Myocyte (in vitro differentiated cells): Measurements from ENCODE around the gene PTPN5. TPM values are rescaled to one million over a fixed set of nuclear protein-coding genes. Genes with fewer than 3 reads are reported as not detected.
A peak's percentile ranks its signal among the peaks of the same experiment; 100 is the strongest.

ENCODE experiments used
- DNase-seq: peaks from one replicate; pipeline ENCODE4 v3.0.0-alpha.2; 2012; ENCODE audit warnings: low read depth
- total RNA-seq: library from RNA; depleted of rRNA; stranded (reverse); fragments of >200 nt; gene quantifications from 2 replicates; pipeline ENCODE4 v1.2.3, GENCODE V29; 2014

Gene PTPN5
- total RNA-seq, 1 donor from 2014 or later: not detected

DNA sequence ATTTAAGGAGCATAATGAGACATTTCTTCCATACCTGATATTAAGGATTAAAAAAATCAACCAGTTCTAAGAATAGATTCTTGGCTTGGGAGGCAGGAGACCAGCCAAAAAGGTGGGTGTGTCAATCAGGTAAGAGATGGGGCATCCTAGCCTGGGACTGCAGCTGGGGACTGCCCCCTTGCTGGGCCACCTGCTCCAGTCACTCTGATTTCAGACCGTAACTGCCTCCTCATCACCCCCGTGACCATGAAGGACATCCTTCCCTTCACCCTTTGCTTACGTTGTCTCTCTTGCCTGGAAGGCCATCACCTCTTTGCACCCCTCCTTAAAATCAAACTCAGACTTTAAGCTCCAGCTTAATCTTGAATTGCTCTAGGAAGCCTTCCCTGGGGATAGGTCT lies 17.9 kb downstream of the PTPN5 start:
- DNase-seq: peak; percentile 30

DNA sequence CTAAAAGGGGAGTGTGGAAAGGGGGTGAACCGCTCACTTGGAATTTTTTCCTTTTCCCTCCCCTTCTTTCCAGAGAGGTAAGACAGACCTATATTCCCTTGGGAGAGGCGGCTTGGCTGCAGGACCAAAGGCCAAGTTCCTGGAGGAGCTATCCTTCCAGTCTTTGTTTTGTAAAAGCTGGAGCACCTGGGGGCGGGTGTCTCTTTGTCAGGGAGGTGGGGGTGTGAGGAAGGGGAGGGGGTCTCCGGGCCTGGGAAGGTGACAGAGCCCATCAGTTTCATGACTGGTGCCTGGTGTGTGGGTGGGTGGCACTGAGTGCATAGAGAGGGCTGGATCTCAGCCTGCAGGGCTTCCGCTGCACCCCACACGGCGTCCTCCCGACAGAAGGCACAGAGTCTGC lies 18.5 kb downstream of the PTPN5 start:
- no peak for DNase-seq

DNA sequence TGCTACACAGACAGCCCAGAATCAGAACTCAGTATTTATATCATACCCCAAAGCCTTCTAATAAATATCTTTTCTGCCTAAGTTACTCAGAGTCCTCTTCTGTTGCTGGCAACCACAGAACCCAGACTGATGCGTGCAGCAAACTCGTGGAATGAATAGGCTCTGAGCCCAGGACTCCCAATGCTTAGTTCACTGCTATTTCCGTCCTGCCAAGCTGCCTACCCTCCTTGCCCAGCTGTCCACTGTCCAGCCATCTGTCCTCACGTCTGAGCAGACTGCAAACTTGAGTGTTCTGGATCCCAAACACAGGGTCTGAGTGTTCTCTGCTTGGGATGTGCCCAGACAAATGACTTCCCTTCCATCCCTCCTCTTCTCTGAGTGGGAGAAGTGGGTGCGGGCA lies 19.4 kb downstream of the PTPN5 start:
- DNase-seq: peak; percentile 94

DNA sequence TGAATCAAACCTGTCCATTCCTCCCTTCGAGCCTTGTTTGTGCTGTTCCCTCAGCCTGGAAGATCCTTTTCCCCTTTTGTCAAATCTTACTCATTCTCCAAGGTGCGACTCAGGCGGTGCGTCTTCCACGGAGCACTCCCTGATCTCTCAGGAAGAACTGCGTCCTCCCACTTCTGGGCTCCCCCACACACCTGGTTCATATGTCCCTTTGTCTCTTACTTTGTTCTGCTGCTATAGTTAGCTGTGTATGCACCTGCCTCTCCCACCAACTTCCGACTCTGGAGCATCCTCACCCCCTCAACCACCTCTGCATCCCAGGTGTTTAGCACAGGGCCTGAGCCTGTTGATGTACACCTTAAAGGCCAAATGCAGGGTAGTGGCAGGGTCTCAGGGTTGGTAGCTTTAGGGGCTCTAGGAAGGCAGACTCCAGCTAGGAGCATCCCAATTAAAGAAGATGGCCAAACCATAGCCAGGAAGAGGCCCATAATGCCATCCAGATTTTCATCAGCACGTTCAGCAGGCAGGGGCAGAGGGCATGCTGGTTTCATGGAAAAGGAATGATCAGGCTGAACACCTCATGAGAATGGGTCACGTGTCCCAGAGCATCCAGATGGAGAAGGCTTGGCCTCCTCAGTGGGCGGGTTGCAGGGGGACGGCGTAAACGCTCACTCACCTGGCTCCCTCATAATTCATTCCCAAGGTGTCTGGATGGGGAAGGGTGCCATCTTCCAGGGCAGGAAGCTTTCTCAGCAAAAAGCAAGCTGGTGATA lies 20.1 kb downstream of the PTPN5 start:
- DNase-seq: no peak

DNA sequence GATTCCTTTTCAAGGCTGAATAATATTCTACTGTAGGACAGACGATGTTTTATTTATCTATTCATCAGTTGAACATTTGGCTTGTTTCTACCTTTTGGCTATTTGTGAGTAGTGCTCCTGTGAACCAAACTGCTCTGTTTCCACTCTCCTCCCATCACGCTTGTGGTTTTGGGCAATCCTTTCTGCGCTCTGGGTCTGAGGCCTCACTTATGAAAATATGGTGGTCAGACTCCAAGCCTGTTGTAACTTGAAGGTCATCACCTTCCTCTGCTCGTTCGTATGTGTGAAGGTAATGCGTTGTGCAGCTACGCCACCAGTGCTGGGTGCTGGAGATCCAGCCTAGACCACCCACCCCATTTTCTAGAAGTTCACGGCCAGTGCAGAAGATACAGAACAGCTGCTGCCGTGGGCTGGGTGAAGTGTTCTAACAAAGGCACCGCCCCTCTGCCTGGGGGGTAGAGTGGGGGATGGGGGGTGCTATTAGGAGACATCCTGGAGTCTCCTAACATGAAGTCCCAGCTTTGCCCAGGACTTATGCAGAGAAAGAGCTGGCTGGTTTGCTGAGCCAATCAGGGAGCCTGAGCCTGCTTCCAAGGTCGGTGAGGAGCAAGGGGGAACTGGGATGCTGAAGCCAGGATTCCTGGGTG lies 21.0 kb downstream of the PTPN5 start:
- no peak for DNase-seq

DNA sequence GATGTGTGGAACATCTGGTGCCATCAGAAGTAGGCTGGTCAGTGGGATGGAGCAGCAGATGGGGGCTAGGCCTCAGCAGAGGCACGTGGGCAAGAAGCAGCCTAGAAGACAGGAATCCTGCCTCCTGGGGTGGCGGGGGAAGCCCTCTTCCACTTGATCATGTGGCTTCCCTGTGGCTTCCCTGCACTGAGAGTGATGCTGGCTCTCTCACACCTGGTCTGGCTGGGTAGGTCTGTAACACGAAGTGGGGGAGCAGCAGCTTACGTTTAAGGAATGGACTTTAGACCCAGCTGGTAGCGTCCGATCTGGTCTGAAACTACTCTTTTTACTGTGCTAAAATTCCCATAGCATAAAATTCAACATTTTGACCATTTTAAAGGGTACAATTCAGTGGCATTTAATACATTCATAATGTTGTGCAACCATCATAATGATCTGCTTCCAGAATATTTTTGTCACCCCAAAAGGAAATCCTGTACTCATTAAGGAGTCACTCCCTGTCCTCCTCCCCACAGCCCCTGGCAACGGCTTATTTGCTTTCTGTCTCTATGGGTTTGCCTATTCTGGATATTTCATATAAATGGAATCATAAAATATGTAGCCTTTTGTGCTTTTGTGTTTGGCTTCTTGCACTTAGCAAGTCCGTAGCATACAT lies 21.7 kb downstream of the PTPN5 start:
- DNase-seq: no peak

DNA sequence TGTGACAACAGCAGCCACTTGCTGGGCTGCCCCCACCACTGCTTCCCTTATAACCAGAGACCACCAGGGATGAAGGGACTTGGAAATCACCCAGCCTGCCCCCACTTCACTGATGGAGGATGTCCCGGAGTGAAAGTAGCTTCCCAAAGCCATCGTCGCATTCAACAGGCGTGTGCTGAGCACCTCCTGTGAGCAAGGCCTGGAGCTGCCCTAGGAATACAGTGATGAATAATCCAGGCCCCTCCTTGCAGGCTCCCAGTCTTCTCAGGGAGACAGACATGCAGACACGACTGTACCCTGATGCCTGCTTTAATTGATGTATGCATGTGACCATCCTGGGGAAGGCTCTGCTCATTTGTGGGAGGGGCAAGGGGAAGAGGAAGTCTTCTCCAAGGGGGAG lies 22.6 kb downstream of the PTPN5 start:
- DNase-seq: no peak

DNA sequence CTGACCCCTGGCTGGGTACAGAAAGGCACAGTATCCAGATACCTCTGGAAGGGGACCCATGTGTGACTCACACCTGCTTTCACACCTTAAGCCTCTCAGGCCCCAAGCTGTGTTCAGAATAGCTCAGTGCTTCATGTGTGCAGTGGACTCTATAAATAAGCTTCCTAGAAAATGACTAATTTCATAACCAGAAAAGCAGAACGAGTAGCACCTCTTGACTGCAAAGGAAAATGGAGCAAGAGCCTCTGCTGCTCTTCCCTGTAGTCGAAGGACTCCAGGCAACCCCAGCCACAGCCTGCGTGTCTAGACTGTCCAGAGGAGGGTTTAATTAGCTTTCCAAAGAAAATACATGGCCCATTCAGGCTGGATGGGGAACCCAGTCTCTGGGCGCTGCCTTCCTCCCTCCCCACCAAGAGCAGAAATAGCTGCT lies 23.1 kb downstream of the PTPN5 start:
- DNase-seq: peak; percentile 20

DNA sequence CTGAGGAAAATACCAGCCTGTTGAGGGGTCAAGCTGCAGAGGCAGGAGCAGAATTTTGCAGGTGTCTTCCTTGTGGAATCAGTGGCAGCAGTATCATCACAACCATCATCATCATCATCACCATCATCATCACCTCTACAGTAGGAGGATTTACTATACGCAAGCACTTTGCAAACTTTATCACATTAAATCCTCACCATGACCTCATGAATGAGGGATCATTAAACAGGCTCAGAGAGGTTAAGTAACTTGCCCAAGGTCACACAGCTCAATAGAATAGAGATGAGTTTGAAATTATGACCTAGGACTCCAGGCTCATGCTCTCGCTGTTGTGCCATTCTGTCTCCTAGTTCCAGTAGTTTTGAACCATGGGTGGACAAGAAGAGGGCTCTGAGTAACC lies 25.6 kb downstream of the PTPN5 start:
- no peak for DNase-seq

DNA sequence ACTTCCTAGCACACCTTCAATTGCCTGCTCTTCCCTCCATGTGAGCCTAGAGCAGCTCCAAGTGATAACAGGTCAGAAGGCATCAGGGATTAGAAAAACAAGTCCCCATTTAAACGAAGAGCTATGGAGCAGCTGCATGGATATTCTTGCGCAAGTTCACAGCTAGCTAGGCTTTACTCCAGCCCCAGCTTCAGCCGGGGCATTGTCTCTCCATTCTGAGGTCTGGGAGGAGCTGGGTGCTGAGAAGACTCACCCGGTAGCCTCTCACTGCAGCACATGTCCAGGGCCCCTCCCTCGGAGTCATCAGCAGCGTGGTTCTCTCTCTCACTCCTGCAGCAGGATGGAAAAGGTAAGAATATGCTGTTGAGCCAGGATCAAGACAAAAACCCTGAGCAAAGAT lies 26.0 kb downstream of the PTPN5 start:
- peak; percentile 53 for DNase-seq

DNA sequence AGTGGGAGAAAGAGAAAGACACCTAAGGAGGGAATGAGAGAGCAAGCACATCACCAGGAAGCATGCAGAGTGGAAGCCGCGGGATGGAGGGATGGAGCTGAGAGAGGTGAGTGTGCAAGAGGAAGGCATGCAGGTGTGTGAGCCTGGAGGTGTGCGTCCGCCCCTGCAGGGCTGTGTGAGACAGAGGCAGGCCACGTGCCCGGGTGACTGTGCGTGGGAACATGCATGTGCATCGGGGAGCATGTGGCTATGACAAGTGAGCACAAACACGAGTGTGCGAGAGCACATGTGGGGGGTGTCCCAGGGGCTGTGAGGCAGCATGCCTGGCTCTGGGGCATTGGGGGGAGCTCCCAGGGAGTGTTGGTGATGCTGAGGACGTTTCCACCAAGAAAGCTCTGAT lies 29.9 kb downstream of the PTPN5 start:
- no peak for DNase-seq

DNA sequence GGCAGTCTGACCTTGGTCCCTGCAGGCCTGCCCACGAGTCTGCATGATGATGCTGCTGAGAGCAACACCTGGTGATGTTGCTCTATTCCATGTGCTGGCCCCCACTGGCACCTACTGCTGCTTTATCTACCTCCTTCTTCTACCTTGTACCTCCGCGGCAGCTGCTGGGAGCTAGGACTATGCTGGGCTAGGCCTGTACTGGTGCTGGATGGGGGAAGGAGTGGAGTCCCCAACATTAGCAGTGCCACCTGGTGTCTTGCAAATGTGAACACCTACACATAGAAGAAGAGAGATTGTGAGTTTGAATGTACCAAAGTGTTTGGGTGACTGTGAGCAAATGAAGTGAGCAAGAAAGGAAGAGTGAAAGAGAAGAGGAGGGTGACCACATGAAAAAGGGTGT lies 30.5 kb downstream of the PTPN5 start:
- no peak for DNase-seq

DNA sequence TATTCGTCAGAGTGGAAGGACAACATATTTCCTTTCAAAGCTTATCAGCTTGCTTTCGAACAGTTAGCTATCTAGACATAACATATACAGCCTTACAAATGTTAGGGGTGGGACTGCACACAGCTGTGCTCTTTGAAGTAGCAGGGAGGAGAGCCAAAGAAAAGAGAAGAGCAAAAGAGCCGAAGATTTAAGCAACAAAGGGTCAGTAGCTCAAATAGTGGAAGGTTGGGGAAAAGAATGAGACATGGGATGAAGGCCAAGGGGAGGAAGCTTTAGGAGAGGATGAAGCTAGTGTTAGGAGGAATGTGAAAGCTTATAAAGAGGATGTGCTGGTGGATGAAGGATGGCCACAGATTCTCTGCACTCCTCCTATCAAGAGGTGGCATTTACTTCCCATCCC lies 33.8 kb downstream of the PTPN5 start:
- DNase-seq: no peak

DNA sequence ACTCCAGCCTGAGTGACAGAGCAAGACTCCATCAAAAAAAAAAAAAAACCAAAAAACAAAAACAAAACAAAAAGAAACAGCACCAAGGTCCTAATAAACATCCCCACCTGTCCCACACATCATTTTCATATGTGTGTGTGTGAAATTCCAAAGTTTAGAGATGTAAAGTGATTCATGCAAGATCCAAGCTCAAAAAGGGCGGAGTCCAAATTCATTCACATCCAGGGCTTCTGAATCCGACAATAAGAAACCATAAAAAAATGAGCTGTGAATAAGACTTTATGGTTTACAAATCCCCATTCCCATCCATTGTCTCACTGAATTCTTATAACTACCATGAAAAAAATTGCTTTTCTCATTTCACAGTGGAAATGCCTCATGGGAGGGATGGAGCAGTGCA lies 34.7 kb downstream of the PTPN5 start:
- DNase-seq: no peak

DNA sequence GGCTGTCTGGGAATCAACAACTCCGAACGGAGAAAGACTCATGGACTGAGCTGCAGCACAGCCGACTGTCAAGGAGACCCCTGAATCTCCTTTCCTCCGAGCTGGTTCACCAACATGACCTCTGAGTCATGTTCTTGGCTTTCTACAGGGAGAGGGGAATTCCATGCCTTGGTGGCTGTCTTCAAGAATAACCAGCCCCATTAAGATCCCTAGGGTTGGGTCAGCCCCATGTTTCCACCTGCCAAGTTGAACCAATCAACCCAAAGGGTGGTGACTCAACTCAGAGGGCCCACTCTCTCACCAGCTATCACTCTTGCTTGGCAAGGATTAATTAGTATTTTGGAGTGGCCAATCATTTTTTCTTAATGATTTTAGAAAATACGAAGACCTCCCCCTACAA lies 37.3 kb downstream of the PTPN5 start:
- DNase-seq: peak; percentile 11

DNA sequence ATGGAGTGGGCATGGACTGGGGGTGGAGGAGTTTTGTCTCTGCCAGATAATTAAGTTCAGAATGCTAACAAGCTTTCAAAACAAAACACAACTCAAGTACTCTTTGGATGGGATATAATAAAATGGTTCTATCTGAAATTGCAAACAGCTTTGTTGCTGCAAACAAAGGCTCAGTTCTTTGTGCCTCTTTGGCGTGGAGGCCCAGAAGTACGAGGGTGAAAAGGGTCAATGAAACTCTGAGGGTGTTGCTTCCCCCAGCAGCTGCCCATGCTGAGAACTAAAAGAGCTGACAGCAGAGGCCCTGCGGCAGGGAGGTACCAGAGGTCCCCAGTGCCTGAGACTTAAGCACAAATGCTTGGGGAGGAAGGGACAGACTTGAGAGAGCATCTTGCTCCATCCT lies 39.1 kb downstream of the PTPN5 start:
- DNase-seq: no peak

DNA sequence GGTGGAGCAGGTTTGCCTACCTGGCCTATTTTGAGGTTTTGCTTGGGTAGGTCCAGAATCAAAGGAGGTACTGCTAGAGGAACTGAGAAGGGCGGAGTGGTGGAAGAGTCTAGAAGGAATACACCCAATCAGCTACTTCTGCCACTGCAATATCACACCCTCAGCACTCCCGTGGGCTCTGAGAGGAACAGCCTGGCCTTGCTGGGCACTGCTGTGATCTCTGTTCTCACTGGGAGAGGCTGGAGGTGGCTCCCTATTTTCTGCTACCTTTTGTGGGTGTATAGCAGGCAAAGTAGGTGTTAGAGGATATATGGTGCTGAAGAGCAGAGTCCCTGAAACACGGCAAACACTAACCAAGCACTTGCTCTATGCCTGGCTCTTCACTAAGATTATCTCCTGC lies 40.7 kb downstream of the PTPN5 start:
- no peak for DNase-seq

DNA sequence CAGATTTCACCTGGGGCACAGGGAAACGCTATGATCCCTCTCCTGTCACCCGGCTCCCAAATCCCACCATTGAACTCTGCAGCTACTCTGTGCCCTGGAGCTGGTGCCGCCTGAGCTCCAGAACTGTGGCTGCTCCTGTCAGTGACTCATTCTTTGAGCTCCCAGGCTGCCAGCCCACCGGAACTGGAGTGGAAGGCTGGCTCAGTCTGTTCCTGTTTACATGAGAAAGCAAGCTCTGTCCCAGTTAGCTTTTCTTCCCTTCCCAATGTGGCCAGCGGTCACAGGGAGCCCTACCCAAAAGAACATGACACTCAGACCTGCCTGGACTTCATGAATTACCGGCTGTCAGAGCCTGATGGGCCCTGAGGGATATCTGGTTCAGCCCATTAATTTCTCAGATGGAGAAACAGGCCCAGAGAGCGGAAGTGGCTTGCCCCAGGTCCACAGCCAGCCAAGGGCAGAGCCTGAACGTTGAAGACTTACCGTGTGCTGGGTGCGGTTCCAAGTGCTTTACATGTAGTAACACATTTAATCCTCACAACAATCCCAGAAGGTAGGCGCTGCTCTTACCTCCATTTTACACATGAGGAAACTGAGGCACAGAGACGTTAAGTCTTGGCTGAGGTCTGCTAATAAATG lies 41.8 kb downstream of the PTPN5 start:
- DNase-seq: peak; percentile 88

DNA sequence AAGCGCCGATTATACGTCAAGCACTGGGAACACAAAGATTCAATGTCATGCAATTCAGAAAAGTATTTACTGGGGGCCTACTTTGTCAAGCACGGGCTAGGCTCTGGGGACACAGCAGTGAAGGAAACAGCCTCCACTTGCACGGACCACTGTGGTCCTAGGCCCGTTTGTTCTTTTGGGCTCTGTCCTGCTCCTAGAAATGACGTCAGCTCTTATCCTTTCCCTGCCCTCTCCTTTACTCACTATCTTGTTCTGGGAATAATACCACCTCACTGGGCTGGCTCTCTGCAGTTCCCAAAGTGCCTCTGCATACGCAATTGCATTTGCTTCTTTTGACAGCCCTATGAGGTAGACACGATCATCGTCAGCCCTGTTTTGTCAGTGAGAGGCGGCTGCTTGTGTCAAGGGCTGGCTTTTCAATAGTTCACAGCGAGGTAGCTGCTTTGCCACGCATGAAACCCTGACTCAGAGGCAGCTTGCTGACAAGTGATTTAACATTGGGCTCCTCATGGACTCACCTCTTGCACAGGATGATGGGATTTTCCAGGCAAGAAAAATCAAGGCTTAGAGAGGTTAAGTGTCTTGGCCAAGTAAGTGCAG lies 42.7 kb downstream of the PTPN5 start:
- no peak for DNase-seq

DNA sequence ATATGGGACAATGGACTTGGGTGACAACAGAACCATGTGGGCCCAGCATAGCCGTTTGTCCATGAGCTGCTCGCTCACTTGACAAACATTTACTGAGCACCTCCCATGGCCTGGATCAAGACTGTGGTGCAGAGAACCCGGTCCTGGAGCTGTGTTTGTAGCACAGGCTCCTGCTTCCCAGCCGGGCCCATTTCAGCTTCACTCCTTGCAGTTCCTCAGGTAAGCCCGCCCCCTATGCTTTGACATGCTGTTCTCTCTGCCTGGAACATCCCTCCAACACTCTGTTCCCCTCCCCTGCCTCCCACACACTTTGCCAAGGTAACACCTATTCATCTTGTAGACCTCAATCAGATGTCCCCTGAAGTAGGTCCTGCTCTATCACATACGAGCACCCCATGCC lies 46.3 kb downstream of the PTPN5 start:
- DNase-seq: no peak

DNA sequence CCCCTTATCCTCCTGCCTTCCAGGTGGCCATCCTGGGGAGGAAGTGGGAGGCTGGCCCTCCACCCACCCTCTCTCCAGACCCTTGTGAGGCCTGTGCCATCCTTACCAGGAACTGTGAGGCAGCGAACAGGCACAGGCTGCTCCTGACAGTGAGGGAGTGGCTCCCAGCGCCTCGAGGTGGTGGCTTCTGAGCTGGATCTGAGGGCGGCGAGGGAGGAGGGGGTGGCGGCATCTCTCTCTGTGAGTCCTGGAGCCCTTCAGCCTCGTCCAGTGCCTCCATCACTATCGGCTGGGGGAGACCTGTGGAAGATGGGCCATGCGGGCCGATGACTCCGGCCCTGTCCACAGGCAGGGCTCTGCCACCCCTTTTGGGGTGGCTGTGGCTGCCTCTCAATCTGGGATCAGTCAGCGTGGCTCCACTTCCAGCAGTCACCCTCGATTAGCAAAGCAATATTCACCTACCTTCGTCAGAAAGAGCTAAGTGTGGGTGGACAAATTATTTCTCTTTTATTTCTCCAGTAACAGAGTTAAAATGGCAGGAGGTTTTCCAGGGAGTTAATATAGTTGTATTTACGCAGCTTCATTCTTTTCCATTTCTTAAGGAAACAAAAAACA lies 47.6 kb downstream of the PTPN5 start:
- no peak for DNase-seq
